Activated effector memory CD4-positive, alpha-beta T cell treated with Interleukin-2 at 50 U/mL for 16 hours (primary cell): ENCODE data around the gene STARD5.
"Not testable (repeated sequence)": the region's sequence is repeated elsewhere in the genome, so short reads cannot be mapped to it uniquely, and the experiment has no call there.

Experiments
- DNase-seq: peaks from one replicate; pipeline ENCODE4 v3.0.0-alpha.2; 2020

STARD5 gene

GRCh38 chr15:81323944-81324881, at the start of gene STARD5:
Gene STARD5, minus strand, starts transcription at chr15:81324141. Its CDS starts 42 bp downstream, at chr15:81324099.
- DNase-seq, result peak; percentile 92

GRCh38 chr15:81373176-81373575, 49.2 kb upstream of the STARD5 start:
- DNase-seq, result no peak

GRCh38 chr15:81372575-81372974, 48.6 kb upstream of the STARD5 start:
- no peak for DNase-seq

GRCh38 chr15:81363718-81364500, 40.0 kb upstream of the STARD5 start:
- DNase-seq, result no peak

- DNase-seq, result no peak
Measured at GRCh38 chr15:81363276-81363675, 39.3 kb upstream of the STARD5 start.

GRCh38 chr15:81362790-81363189, 38.8 kb upstream of the STARD5 start:
- DNase-seq, result no peak

GRCh38 chr15:81361891-81362290, 38.0 kb upstream of the STARD5 start:
- no peak for DNase-seq

- no peak for DNase-seq
Measured at GRCh38 chr15:81360491-81360890, 36.5 kb upstream of the STARD5 start.

GRCh38 chr15:81358248-81358647, 34.3 kb upstream of the STARD5 start:
- DNase-seq, result no peak

- no peak for DNase-seq
Measured at GRCh38 chr15:81357180-81357686, 33.3 kb upstream of the STARD5 start.

- no peak for DNase-seq
Measured at GRCh38 chr15:81356252-81356651, 32.3 kb upstream of the STARD5 start.

GRCh38 chr15:81351651-81352050, 27.7 kb upstream of the STARD5 start:
- no peak for DNase-seq

GRCh38 chr15:81349271-81349670, 25.3 kb upstream of the STARD5 start:
- no peak for DNase-seq

- not testable (repeated sequence) for DNase-seq
Measured at GRCh38 chr15:81348691-81349090, 24.8 kb upstream of the STARD5 start.

GRCh38 chr15:81347910-81348309, 24.0 kb upstream of the STARD5 start:
- no peak for DNase-seq

- no peak for DNase-seq
Measured at GRCh38 chr15:81346611-81347010, 22.7 kb upstream of the STARD5 start.

- DNase-seq, result no peak
Measured at GRCh38 chr15:81343371-81343770, 19.4 kb upstream of the STARD5 start.

- no peak for DNase-seq
Measured at GRCh38 chr15:81341351-81341750, 17.4 kb upstream of the STARD5 start.

- no peak for DNase-seq
Measured at GRCh38 chr15:81339851-81340250, 15.9 kb upstream of the STARD5 start.

GRCh38 chr15:81339321-81339720, 15.4 kb upstream of the STARD5 start:
- no peak for DNase-seq

- DNase-seq, result no peak
Measured at GRCh38 chr15:81338170-81339007, 14.4 kb upstream of the STARD5 start.

- DNase-seq, result no peak
Measured at GRCh38 chr15:81337713-81338157, 13.8 kb upstream of the STARD5 start.

GRCh38 chr15:81337241-81337640, 13.3 kb upstream of the STARD5 start:
- no peak for DNase-seq
